ENCODE results near the gene ERC1. TPM values are rescaled to one million over a fixed set of nuclear protein-coding genes. Genes with fewer than 3 reads are reported as not detected.

The ERC1 gene
- total RNA-seq, 1 experiment from 2014 or later, result 12.5 TPM

- no peak for DNase-seq (ENCODE audit: extremely low read depth, low read depth)
These were observed 472.3 kb downstream of the ERC1 start for GRCh38 chr12:1463073-1463905.

GRCh38 chr12:1464925-1465324, 473.9 kb downstream of the ERC1 start:
- no peak for DNase-seq (ENCODE audit: extremely low read depth, low read depth)

GRCh38 chr12:1465990-1466389, 475.0 kb downstream of the ERC1 start:
- no peak for DNase-seq (ENCODE audit: extremely low read depth, low read depth)

GRCh38 chr12:1466481-1467154, 475.6 kb downstream of the ERC1 start:
- no peak for DNase-seq (ENCODE audit: extremely low read depth, low read depth)

DNA sequence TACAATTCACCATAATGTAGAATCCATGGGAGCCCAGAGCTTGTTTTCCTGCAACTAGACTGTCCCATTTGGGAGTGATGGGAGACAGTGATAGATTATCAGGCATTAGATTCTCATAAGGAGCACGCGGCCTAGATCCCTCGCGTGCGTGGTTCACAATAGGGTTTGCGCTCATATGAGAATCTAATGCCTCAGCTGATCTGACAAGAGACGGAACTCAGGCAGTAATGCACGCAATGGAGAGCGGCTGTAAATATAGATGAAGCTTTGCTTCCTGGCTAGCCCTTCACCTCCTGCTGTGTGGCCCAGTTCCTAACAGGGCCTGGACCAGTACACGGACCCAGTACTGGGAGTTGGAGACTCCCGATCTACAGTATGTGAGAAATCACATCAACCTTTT, 476.7 kb downstream of the ERC1 start:
- DNase-seq (ENCODE audit: extremely low read depth, low read depth), result no peak

DNA sequence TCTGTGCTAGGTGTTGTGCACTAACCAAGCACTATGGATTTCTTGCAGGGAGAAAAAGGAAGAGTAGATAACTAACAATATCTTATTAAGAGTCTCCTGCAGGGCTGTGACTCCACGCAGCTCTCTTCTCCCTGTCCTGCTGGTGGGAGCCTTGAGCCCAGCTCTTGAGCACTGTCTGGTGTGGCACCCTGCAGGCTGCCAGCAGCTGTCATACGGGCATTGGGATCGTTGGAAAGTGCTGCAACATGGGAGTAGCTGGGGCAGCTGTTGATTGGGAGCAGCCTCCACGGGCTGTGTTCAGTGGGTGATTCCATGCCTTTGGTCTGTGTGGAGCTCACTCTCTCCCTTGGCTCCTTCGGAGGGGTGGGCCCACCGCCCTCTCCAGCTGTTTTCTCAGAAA, 478.0 kb downstream of the ERC1 start:
- no peak for DNase-seq (ENCODE audit: extremely low read depth, low read depth)

DNA sequence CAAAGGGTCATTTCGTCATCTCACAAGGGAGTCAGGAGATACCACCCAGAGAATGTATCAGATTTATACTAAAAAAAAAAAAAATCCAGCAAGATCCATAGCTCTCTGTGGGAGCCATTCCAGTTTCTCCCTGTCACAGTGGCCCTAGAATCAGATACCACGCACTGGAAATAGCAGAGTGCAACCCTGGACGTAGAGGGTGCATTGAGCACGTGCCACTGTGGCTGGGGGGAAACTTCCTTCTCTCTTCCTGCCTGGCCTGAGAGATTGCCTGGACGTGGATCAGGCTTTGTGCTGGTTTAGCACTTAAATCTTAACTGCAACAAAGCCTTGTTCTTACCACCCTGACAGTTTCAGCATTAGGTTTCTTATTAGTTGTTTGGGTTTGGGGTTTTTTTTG, 479.0 kb downstream of the ERC1 start:
- DNase-seq (ENCODE audit: extremely low read depth, low read depth), result no peak

GRCh38 chr12:1471224-1471623, 480.2 kb downstream of the ERC1 start:
- no peak for DNase-seq (ENCODE audit: extremely low read depth, low read depth)

GRCh38 chr12:1473418-1473817, 482.4 kb downstream of the ERC1 start:
- no peak for DNase-seq (ENCODE audit: extremely low read depth, low read depth)

GRCh38 chr12:1474041-1474573, 483.1 kb downstream of the ERC1 start:
- DNase-seq (ENCODE audit: extremely low read depth, low read depth), result no peak

DNA sequence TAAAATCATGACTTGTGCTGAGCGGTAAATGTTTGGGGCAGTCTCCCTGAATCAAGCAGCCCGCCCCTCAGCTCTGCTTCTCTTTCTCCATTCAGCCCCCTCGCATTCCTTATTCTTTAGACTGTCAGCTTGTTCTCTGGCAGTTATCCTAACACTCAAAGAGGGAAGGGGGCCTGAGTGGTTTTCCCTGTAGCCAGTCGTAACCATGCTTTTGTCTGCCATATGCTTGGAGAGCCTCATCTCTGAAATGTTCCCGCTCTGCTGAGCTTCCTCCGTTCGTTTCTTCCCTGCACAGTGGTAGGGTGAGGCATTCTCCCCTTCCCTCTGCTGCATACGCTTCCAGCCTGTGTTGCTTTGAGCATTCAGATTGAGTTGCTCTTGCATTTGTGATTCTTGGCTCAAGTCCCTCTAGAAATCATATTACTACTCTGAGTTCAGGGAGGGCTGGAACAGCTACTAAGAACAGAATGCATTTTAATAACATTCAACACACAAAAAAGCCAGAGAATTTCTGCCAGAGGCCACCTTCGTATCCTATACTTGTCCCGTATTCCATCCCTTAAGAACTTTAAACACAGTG, 483.6 kb downstream of the ERC1 start:
- DNase-seq (ENCODE audit: extremely low read depth, low read depth), result no peak

GRCh38 chr12:1479645-1480044, 488.6 kb downstream of the ERC1 start:
- no peak for DNase-seq (ENCODE audit: extremely low read depth, low read depth)

- no peak for DNase-seq (ENCODE audit: extremely low read depth, low read depth)
These were observed 490.3 kb downstream of the ERC1 start for GRCh38 chr12:1481326-1481725.

- no peak for DNase-seq (ENCODE audit: extremely low read depth, low read depth)
These were observed 490.9 kb downstream of the ERC1 start for GRCh38 chr12:1481906-1482305.

- DNase-seq (ENCODE audit: extremely low read depth, low read depth), result no peak
These were observed 497.9 kb downstream of the ERC1 start for GRCh38 chr12:1488908-1489381.

DNA sequence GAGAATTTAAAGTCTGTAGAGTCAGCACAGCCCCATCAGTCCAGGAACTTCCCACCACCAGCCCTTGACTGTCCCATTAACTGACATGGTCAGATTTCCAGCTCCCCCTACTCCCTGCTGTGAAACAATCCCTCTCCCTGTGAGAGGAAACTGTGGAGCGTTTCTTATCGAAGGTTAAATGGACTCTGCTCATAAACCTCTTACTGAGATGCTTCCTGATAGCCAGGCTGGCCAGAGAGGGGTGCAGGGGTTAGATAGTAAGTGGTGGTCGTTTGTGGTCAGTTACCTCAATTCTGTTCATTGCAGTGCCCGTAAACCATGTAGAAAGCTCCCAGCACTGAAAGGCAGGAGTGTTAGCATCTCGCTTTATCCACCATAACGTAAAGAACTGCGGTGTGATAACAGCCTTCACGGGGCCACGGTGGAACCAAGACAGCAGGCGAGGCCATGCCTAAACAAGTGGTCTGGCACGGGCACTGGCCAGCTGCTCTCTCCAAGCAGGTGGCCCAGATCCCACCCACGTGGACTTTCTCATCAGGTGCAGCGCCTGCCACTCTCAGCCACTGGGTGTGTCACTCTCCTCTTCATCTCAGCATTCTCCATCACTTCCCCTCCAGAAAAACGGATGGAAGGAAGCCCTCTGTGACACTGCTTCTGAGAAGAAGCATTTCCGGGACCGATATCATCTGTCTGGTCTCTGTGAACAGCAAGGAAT, 501.1 kb downstream of the ERC1 start:
- DNase-seq (ENCODE audit: extremely low read depth, low read depth), result no peak

- no peak for DNase-seq (ENCODE audit: extremely low read depth, low read depth)
These were observed 502.9 kb downstream of the ERC1 start for GRCh38 chr12:1493781-1494565.

- no peak for DNase-seq (ENCODE audit: extremely low read depth, low read depth)
These were observed 503.8 kb downstream of the ERC1 start for GRCh38 chr12:1494856-1495255.

GRCh38 chr12:1496162-1496900, 505.3 kb downstream of the ERC1 start:
- DNase-seq (ENCODE audit: extremely low read depth, low read depth), result peak; percentile 79
